Muscle of leg (tissue), 11 donors: ENCODE measurements around the gene PXYLP1. TPM values are rescaled to one million over a fixed set of nuclear protein-coding genes. Genes with fewer than 3 reads are reported as not detected.

Source experiments
- DNase-seq: peaks from one replicate; pipeline ENCODE4 v3.0.0; 2013
- H3K27ac ChIP-seq: one replicate; pipeline ENCODE4 v1.5.1; 2013; ENCODE audit warnings: mild to moderate bottlenecking, low read length, control low read depth
- H3K27me3 ChIP-seq: one replicate; pipeline ENCODE4 v1.6.1; 2013; ENCODE audit warnings: low read length; ENCODE audit not compliant: control insufficient read depth, insufficient read depth
- H3K36me3 ChIP-seq: one replicate; pipeline ENCODE4 v1.6.1; 2013; ENCODE audit warnings: low read length; ENCODE audit not compliant: control insufficient read depth, insufficient read depth
- H3K4me1 ChIP-seq: one replicate; pipeline ENCODE4 v1.6.1; 2013; ENCODE audit warnings: low read length; ENCODE audit not compliant: control insufficient read depth, insufficient read depth
- H3K4me3 ChIP-seq: one replicate; pipeline ENCODE4 v1.5.1; 2013; ENCODE audit warnings: low read length, control low read depth
- H3K9me3 ChIP-seq: replicated peaks from 2 replicates; pipeline ENCODE4 v1.6.1; 2013; ENCODE audit warnings: low read depth, low read length; ENCODE audit not compliant: control insufficient read depth
- WGBS: methylation state at CpG from one replicate; pipeline ENCODE4 v1.1.5; 2013; ENCODE audit warnings: missing lambda C conversion rate; ENCODE audit not compliant: insufficient coverage; 5-methylcytosine and 5-hydroxymethylcytosine counted together
- polyA plus RNA-seq, 8 donors: library from polyadenylated mRNA; unstranded; fragments of 120-200 nt; gene quantifications; one replicate each; pipeline versions ENCODE4 v1.2.1 to v1.2.3, GENCODE V29; 2013; ENCODE audit warnings: inconsistent platforms in 1 of 8, low replicate concordance in 1 of 8; ENCODE audit not compliant: insufficient read length in 8 of 8, insufficient read depth in 1 of 8
- total RNA-seq: library from RNA; stranded (reverse); fragments of 120-200 nt; gene quantifications from one replicate; pipeline ENCODE4 v1.2.4, GENCODE V29; 2013

PXYLP1 gene
- total and polyA plus RNA-seq, 9 donors = 12.8 to 21.8 (median 18.3) TPM

DNA sequence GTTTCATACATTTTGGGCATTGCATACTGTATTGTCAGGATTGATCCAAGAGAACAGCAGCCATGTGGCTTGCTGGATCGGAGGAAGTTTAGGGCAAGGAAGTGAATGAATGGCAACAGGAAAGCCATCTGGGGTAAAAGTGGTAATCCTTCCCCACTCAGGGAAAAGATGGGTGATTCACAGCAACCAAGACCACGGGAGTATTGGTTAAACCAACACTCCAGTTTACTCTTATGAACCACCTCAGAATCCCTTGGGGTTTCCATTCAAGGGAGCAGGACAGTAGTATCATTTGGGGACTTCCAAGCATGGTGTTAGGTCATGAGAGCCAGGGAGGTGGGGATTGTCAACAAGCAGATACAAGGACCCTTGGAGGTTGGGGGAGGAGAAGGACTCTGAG, 111.5 kb downstream of the PXYLP1 start:
- H3K27me3 ChIP-seq = no peaks in the 10 kb centered on the region
- no peaks in the 10 kb centered on the region for H3K4me1 ChIP-seq
- no peak for DNase-seq
- no peak overlapping the region for H3K4me3 ChIP-seq
- H3K36me3 ChIP-seq = no peaks in the 10 kb centered on the region
- H3K9me3 ChIP-seq = no peaks in the 10 kb centered on the region
- no peak overlapping the region for H3K27ac ChIP-seq
- no CpG with 5 or more reads among the region's 2 CpGs for WGBS

GRCh38 chr3:141343865-141344271, 112.2 kb downstream of the PXYLP1 start:
- no peak for DNase-seq
- H3K27ac ChIP-seq = no peak overlapping the region
- no peaks in the 10 kb centered on the region for H3K9me3 ChIP-seq
- H3K4me1 ChIP-seq = no peaks in the 10 kb centered on the region
- no peaks in the 10 kb centered on the region for H3K27me3 ChIP-seq
- no CpG with 5 or more reads among the region's 3 CpGs for WGBS
- H3K36me3 ChIP-seq = no peaks in the 10 kb centered on the region
- no peak overlapping the region for H3K4me3 ChIP-seq

Other genes with a start within 250 kb of the PXYLP1 start
- 13.1 TPM for gene SPSB4, start 180.5 kb upstream of the PXYLP1 start, total RNA-seq
- 10 to 100 TPM; 24.4 to 29.8 (median 26.8) TPM for gene SPSB4, start 180.5 kb upstream of the PXYLP1 start, polyA plus RNA-seq
- gene ZBTB38, start 136.7 kb downstream of the PXYLP1 start, total RNA-seq = 23.8 TPM
- gene ZBTB38, start 136.7 kb downstream of the PXYLP1 start, polyA plus RNA-seq = 10 to 100 TPM; 14.5 to 27.7 (median 18.7) TPM